GM12875 (cell line): Measurements from ENCODE around the gene RGS19.

ENCODE experiments used
- H3K4me3 ChIP-seq: one replicate; pipeline ENCODE4 v1.5.1; 2011; ENCODE audit warnings: low read depth, low read length, control low read depth
- TF ChIP-seq, protein P1 (sequence below): IDR thresholded peaks from 2 replicates; pipeline ENCODE4 v1.5.1; 2011; ENCODE audit warnings: low read depth, mild to moderate bottlenecking, control low read depth, inconsistent platforms, low read length, moderate library complexity, borderline replicate concordance; ENCODE audit not compliant: insufficient read depth

The RGS19 gene

DNA sequence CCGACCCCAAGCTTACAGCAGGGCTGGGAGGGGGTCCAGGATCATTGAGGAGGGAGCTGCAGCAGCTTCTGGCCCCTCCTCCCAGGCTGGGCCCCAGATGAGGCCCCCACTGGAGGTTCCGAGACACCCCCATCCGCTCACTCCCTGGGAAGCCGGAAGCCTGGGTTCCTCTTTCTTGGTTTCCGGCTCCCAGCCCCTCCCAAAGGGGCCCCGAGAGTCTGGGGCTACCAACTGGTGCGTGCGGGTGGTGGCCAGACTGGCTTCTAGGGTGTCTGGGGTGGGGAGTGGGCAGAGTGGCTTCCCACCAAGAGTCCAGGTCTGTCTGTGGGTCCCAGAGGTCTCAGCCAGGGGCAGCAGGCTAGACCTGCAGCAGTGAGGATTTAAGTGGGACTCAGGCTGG is 2.2 kb downstream of the RGS19 start:
- TF ChIP-seq, protein P1, sequence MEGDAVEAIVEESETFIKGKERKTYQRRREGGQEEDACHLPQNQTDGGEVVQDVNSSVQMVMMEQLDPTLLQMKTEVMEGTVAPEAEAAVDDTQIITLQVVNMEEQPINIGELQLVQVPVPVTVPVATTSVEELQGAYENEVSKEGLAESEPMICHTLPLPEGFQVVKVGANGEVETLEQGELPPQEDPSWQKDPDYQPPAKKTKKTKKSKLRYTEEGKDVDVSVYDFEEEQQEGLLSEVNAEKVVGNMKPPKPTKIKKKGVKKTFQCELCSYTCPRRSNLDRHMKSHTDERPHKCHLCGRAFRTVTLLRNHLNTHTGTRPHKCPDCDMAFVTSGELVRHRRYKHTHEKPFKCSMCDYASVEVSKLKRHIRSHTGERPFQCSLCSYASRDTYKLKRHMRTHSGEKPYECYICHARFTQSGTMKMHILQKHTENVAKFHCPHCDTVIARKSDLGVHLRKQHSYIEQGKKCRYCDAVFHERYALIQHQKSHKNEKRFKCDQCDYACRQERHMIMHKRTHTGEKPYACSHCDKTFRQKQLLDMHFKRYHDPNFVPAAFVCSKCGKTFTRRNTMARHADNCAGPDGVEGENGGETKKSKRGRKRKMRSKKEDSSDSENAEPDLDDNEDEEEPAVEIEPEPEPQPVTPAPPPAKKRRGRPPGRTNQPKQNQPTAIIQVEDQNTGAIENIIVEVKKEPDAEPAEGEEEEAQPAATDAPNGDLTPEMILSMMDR = no peak
- peak overlapping the region; percentile 71 for H3K4me3 ChIP-seq

- H3K4me3 ChIP-seq = peak overlapping the region; percentile 71
Measured at GRCh38 chr20:64076061-64076997, 3.0 kb downstream of the RGS19 start.

GRCh38 chr20:64075556-64075955 is 3.8 kb downstream of the RGS19 start:
- TF ChIP-seq, protein P1 = no peak
- H3K4me3 ChIP-seq = no peak overlapping the region

More at GRCh38 chr20:64076061-64076997, 3.0 kb downstream of the RGS19 start:
- TF ChIP-seq, protein P1 = no peak

GRCh38 chr20:64074963-64075362 is 4.4 kb downstream of the RGS19 start:
- TF ChIP-seq, protein P1 = no peak
- no peak overlapping the region for H3K4me3 ChIP-seq

DNA sequence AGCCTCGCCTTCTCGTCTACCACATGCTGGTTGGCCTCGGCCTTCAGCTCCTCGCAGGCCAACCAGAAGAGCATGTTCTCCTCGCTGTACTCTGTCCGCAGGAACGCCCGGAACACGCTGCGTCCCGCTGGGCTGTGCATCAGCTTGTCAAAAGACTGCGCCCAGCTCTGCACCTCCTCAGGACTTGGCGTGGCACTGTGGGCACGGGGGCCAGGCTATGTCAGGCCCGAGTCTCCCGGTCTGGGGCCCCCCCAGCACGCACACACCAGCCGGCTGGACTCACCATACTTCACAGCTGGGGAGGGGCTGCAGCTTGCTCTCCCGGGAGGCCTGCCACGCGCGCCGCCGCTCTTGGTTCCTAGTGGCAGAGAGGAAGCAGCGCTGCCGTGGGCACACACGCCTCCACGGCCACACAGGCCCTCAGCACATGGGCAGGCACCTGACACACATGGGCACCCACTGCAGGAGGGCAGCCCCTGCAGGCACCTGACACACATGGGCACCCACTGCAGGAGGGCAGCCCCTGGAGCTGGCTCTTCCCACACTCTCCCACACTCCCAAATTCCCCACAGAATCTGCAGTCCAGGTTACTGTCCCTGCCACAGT is 5.0 kb downstream of the RGS19 start:
- H3K4me3 ChIP-seq = no peak overlapping the region
- TF ChIP-seq, protein P1 = no peak

GRCh38 chr20:64073476-64074183 is 5.7 kb downstream of the RGS19 start:
- H3K4me3 ChIP-seq = no peak overlapping the region
- TF ChIP-seq, protein P1 = no peak
